ENCODE data around the gene SNAP91. TPM values are rescaled to one million over a fixed set of nuclear protein-coding genes. Genes with fewer than 3 reads are reported as not detected.
A peak's percentile ranks its signal among the peaks of the same experiment; 100 is the strongest.
"Not testable (repeated sequence)": the region's sequence is repeated elsewhere in the genome, so short reads cannot be mapped to it uniquely, and the experiment has no call there.

Gene SNAP91
- total RNA-seq, 4 donors from 2014 or later = 3.0 to 9.4 (median 6.4) TPM

GRCh38 chr6:83636800-83637199 is 72.1 kb downstream of the SNAP91 start:
- Histone ChIP-seq H3K9me3 (no peaks in the 10 kb centered on the region), H3K4me3 (no peak overlapping the region), H3K4me1 (no peaks in the 10 kb centered on the region), H3K27me3 (no peaks in the 10 kb centered on the region), H3K27ac (no peak overlapping the region), H3K36me3 (no peaks in the 10 kb centered on the region)
- WGBS, 2 donors (ENCODE audit: low coverage in 1 of 2) = 63 to 85% methylated on average over 6 to 7 of the region's 7 CpGs
- TF ChIP-seq POLR2A (IDR thresholded peaks at IDR 0.05) = no peak
- no peak for ATAC-seq

GRCh38 chr6:83633609-83634008 is 75.3 kb downstream of the SNAP91 start:
- H3K9me3 ChIP-seq = no peaks in the 10 kb centered on the region
- no peak for TF ChIP-seq EP300 (IDR thresholded peaks at IDR 0.05)
- H3K36me3 ChIP-seq = no peaks in the 10 kb centered on the region
- H3K27ac ChIP-seq = no peak overlapping the region
- WGBS, 2 donors (ENCODE audit: low coverage in 1 of 2) = 100% methylated on average over 1 of the region's 5 CpGs; no CpG with 5 or more reads in 1 of the 2 donors
- H3K4me1 ChIP-seq = no peaks in the 10 kb centered on the region
- no peak overlapping the region for H3K4me3 ChIP-seq
- H3K27me3 ChIP-seq = no peaks in the 10 kb centered on the region
- no peak for ATAC-seq

GRCh38 chr6:83633149-83633548 is 75.8 kb downstream of the SNAP91 start:
- TF ChIP-seq EP300 (IDR thresholded peaks at IDR 0.05) (no peak), POLR2AphosphoS5 (IDR thresholded peaks at IDR 0.05) (no peak), POLR2A (IDR thresholded peaks at IDR 0.05) (no peak), CTCF (IDR thresholded peaks at IDR 0.05) (no peak)
- H3K4me1 ChIP-seq = no peaks in the 10 kb centered on the region
- no peak for ATAC-seq
- no peak overlapping the region for H3K27ac ChIP-seq
- H3K27me3 ChIP-seq = no peaks in the 10 kb centered on the region
- no peaks in the 10 kb centered on the region for H3K9me3 ChIP-seq
- H3K36me3 ChIP-seq = no peaks in the 10 kb centered on the region
- no peak overlapping the region for H3K4me3 ChIP-seq
- WGBS, 2 donors (ENCODE audit: low coverage in 1 of 2) = no CpG with 5 or more reads among the region's 2 CpGs

- H3K27me3 ChIP-seq, H3K36me3 ChIP-seq, ATAC-seq, H3K4me3 ChIP-seq, H3K9me3 ChIP-seq, H3K27ac ChIP-seq, H3K4me1 ChIP-seq: not testable (repeated sequence)
- 85 to 96% methylated on average over 4 of the region's 4 CpGs for WGBS, 2 donors (ENCODE audit: low coverage in 1 of 2)
These were observed 79.0 kb downstream of the SNAP91 start for GRCh38 chr6:83629908-83630307.

GRCh38 chr6:83615025-83615999 is 93.6 kb downstream of the SNAP91 start:
- Histone ChIP-seq H3K4me3 (no peak overlapping the region), H3K36me3 (no peaks in the 10 kb centered on the region), H3K9me3 (no peaks in the 10 kb centered on the region), H3K4me1 (no peaks in the 10 kb centered on the region), H3K27me3 (no peaks in the 10 kb centered on the region), H3K27ac (no peak overlapping the region)
- TF ChIP-seq POLR2AphosphoS5 (IDR thresholded peaks at IDR 0.05) (no peak), CTCF (IDR thresholded peaks at IDR 0.05) (peak in 3 of 4 experiments; percentile 24 to 53 (median 29)), POLR2A (IDR thresholded peaks at IDR 0.05) (no peak), EP300 (IDR thresholded peaks at IDR 0.05) (no peak)
- 67 to 68% methylated on average over 3 to 5 of the region's 6 CpGs for WGBS, 2 donors (ENCODE audit: low coverage in 1 of 2)
- no peak for ATAC-seq

GRCh38 chr6:83613378-83613777 is 95.5 kb downstream of the SNAP91 start:
- no peak overlapping the region for H3K27ac ChIP-seq
- TF ChIP-seq POLR2AphosphoS5 (IDR thresholded peaks at IDR 0.05) = no peak
- TF ChIP-seq POLR2A (IDR thresholded peaks at IDR 0.05) = no peak
- no peak for TF ChIP-seq CTCF (IDR thresholded peaks at IDR 0.05)
- no peak for TF ChIP-seq EP300 (IDR thresholded peaks at IDR 0.05)
- H3K9me3 ChIP-seq = no peaks in the 10 kb centered on the region
- no peak for ATAC-seq
- H3K4me1 ChIP-seq = no peaks in the 10 kb centered on the region
- H3K4me3 ChIP-seq = no peak overlapping the region
- 43 to 59% methylated on average over 4 of the region's 4 CpGs for WGBS, 2 donors (ENCODE audit: low coverage in 1 of 2)
- no peaks in the 10 kb centered on the region for H3K27me3 ChIP-seq
- H3K36me3 ChIP-seq = no peaks in the 10 kb centered on the region
